GM18520 (cell line): ENCODE results near the gene KDM6B.

Experiments used
- ATAC-seq: cut with Tn5 transposase; IDR thresholded peaks from one replicate; pipeline ENCODE4 v1.9.1; 2021; ENCODE audit not compliant: unreplicated experiment

The KDM6B gene

DNA sequence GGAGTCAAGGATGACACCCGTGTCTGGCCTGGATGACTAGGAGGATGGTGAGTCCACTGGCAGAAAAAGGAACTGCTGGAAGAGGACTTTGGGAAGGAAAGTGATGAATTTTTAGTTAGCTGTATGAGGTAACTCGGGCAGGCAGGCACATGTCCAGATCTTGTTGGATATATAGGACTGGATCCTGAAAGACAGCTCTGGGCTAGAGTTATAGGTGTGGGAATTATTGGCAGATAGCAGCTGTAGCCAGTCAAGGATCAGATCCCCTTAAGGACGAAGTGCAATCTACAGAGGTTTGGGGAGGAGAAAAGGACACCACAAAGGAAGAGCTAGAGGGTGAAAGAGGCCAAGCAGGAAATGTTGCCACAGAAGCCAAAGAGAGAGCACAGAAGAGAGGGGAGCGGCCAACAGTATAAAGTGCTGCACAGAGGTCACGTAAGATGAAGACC lies 33.9 kb downstream of the KDM6B start:
- no peak for ATAC-seq

DNA sequence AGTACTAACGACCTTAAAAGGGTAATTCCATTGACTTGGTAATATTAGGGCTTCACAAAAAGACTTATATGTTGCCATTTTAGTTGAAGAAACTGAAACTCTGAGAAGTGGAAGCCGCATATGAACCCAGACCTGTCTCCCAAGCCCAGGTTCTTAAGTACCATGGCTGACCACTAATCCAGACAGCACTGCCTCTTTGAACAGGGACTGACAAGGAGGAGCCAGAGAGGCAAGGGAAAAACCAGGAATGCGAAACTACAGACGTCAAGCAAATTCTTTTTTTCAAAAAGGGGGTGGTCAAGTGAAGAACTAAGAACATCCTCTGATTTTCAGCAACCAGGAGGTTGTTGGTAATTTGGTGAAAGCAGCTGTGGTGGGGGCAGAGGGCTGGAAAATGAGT lies 39.0 kb downstream of the KDM6B start:
- ATAC-seq: no peak

DNA sequence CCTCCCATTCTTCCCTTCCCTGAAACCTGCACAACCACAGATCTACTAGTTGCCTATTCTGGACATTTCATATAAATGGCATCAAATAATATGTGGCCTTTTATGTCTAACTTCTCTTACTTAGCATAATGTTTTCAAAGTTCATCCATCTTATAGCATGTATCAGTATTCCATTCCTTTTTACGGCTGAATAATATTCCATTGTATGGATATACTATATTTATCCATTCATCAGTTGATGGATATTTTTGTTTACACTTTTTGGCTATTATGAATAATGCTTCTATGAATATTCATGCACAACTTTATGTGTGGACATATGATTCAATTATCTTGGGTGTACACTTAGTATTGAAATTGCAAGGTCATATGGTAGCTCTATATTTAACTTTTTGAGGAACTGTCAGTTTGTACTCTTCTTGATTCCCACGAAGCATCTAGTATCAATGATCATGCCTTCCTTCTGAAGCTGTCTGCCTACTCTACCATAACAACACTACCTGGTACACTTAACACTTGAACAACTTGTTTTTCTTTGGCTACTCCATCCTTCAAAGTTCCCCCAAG lies 41.9 kb downstream of the KDM6B start:
- ATAC-seq: no peak

DNA sequence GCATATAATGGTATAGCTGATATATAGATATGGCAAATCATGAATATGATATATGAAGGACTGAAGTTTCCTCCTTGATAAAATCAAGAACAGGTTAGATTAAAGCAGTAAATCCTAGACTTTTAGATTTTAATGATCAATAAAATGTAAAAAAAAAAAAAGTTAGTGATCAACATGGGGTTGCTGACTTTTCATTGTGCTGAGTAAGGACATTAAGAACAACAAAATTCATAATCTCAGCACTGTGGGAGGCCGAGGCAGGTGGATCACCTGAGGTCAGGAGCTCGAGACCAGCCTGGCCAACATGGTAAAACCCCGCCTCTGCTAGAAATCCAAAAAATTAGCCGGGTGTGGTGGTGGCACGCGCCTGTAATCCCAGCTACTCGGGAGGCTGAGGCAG lies 44.2 kb downstream of the KDM6B start:
- no peak for ATAC-seq

DNA sequence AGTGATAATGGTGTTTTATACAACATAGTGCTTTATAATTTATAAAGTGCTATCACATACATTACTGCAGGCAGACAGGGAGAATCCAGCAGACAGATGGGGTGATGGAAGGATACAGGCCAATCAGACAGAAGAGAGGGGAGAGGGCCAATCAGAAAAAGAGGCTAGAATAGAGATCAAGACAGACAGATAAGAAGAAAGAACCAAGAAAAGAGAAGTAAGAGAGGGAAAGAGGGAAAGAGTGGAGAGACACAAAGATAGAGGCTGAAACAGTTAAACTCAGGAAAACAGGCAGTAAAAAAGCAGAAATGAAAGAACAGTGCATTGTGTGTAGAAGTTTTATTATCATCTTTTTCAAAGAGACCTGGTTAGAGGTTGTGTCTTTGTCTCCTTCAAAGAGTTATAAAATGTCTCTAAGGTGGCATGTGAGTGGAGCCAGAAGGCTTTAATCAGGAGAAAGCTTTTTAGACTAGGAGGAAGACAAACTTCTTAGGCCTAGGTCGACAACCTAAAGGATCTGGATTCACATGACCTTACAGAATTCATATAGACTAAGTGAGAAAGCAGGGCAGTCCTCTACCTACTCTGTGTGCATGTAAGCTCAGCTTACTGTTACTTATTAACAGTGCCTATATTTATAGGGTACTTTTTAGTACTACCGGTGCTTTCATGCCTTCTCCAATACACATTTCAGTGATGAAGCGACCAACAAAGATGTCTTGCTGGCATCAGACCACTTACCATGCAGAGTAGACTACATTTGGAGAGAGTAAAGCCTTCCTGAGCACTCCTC lies 46.3 kb downstream of the KDM6B start:
- ATAC-seq: no peak

DNA sequence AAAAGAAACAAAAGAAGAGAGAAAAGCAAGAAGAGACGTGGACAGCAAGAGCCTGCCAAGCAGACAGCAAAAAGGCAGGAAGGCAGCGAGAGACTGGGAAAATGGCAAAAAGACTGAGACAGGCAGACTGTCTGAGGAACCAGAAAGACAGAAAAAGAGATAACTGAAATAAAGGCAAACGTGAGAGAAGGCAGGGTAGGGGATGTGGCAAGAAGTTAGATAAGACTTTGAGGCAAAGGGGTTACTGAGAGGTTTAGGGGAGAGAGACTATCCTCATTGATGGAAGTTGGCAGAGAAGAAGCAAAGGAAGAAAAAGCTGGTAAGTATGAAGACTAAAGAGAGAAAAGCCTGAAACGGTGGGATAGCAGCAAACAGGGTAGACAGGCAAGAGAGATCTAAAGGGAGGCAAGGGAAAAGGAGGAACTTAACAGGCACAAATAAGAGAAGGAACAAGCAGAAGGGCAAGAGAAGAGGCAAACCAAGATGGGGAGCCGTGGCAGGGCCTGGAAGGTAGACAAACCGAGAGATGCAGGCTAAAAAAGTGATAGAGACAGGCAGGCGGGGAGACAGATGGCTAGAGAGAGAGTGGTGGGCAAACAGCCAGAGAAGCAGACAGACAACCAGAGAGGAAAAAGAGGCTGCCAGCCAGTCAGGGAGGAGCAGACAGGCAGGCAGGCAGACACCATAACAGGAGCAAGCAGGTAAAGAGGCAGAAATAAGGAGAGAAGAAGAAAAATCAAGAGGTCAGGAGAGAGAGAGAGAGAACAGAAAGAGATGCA lies 47.4 kb downstream of the KDM6B start:
- ATAC-seq: no peak

DNA sequence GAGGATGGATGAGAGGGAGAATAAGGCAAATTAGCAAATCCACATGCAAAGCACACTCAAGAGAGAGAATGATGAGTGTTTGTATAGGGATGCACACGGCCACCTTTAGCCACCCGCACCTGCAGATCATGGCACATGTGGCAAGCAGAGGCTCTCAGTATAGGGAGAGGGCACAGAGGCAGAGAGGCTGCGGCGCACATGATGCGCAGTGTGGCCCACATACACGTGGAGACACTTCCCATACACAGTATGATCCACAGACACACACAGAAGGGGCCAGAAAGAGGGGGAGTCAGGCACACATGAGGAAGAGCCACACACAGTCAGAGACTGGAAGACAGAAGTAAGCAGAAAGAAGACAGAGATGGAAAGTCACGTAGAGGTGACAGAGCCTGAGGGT lies 48.1 kb downstream of the KDM6B start:
- ATAC-seq: no peak

DNA sequence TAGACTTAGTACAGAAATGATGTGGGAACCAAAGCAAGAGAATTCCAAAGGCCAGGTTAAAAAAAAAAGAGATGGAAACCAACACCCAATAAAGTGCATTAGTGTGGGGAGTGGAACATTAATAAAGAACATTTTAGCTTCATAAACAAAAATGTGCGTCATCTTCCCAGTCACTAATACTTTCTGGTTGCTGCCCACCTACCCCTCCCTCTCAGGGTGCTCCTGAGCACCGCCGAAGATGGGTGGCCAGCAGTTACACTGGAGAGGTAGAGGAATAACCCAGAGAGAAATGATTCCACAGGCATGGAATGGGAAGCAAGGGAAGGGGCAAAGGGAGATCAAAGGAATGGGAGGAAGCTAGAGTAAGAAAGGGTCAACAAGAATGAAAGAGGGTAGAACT lies 48.6 kb downstream of the KDM6B start:
- no peak for ATAC-seq
